ENCODE results near the gene DPH1.

The DPH1 gene

DNA sequence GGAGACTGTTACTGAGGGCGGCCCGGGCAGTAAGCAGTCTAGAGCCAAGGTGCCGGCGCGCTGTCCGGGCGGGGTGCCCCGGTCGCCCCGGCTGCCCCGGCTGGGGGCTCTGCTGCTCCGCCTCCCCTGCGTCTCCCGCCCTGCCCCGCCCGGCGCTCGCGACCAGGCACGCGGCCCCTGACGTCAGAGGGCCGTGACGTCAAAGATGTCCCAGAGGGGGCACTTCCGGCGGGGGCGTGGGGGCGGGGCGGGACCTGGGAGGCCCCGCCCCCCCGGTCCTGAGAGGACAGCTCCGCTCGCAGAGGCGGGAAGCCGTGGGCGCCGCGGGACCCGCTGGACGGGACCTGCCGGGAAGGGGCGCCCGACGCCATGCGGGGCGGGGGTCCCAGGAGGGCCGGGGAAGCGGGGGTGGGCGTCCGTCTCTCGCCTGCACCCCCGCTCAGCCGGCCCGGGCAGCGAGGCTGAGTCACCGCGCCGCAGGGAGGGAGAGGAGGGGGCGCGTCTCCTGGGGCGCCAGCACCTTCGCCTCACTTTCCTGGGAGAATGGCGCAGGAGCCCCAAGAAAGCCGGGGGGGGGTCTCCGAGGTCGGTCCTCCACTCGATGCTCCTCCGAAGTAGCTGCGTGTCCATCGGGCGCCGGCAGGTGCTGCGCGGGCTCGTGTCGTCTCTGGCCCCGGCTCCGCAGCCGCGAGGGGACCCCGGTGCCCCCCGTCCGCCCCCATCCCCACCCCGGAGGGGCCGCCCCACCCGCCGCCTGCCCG, 20.5 kb downstream of the DPH1 start:
- DNase-seq = peak; percentile 74

DNA sequence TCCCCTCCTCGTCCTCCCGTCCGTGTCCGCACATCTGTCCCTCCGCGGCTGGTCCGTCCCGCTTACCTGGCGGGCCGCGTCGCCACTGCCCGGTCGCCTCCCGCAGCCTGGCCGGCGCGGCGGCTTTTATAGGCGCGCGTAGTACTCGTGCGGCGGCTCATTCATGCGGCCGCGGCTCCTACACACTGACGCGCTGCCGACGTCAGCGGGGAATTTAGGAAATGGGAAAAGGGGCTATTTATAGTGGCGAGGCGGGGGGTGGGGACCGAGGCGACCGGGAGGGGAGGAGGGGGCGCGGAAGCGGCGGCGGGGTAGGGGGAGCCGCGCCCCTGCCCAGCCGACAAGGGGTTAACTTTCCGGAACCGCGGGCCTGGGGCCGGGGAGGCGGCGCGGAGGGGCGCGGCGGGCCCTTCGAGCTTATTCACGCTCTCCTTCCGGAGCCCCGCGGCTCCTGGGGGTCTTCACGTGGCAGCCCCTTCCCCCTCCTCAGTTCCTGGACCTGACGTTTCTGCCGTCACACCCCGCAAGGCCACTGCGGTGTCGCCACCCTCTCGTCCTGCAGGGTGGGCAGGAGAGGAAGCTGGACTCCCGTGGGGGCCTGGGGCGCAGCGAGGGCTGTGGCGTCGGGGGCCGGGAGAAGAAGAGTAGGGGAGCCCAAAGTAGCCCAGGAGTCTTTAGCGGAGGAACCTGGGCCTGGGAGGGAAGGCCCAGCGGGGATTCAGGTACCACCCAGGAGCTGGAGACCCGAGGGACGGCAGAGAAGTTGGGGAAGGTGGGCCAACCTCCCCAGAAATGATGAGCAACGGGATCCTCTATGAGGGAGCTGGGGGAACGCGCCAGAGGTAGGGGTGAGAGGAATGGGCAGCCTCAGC, 21.3 kb downstream of the DPH1 start:
- DNase-seq = peak; percentile 30

DNA sequence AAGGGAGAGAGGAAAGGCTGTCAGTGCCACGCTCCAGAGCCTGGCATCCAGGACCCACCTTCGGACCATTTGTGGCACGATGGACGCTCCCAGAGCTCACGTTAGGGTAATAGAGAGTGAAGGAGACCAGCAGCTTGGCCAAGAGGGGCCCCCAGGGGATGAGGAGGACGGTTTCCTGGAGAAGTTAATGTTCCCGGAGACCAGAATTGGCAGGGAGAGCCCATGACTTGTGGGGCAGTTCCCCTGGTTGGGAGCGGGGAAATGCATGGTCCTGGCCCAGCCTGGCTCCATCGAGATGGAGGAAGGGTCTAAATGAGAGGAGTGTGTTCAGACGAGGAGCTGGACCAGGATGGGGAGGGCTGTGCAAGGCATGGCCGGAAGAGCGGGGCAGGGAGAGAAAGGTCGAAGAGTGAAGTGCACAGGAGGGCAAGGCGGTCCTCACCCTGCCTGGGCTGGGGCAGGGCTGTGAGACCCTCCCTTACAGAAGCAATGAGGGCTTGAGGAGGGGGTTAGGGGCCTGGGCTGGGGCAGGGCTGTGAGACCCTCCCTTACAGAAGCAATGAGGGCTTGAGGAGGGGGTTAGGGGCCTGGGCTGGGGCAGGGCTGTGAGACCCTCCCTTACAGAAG, 22.1 kb downstream of the DPH1 start:
- no peak for DNase-seq

DNA sequence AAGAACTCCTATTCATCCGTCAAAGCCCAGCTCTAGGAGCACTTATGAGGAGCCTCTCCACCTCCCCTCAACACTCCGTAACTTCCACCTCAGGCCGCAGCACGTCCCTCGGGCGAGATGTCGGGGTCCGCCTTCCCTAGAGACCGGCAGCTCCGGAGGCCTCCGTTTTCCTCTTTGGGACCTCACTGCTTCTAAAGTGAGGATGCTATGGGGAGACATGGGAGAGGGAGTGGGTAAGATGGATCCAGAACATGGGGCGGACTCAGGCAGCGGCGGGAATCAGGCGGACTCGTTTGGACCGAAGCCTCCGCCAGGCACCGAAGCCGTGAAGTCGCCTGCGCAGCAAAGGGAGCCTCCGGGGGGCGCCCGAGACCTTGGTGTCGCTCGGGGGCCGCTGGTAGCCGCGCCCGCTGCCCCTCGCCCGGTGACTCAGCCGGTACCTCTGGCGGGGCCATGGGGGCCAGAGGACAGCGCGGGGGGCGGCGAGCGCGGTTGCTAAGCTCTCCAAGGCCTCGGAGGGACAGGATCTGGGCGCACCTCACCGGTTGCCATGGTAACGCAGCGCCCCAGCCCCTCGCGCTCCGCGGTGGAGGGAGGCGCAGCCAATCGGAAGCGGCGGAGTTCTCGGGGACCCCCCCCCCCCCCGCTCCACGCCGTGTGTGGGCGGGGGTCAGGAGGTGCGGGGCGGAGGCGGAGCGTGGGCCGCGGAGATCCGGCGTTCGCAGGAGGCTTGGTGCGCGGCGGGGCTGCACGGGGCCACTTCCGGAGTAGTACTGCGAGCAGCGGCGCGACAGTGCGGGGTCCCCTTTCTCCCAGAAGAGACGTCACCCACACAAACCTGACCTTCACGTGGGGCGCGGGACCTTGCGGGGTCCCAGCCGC, 23.7 kb downstream of the DPH1 start:
- DNase-seq = peak; percentile 54

DNA sequence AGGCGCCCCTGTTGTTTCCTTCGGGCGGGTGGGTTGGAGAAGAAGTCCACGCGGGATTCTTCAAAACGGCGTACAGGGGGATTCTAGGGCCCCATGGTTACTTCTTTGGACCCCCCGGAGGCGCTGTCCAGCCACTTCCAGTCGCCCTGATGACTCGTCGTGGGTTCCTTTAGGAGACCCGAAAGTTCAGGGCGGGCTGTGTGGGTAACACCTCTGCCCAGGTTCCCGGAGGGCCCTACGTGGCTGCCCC, 24.2 kb downstream of the DPH1 start:
- DNase-seq = no peak

DNA sequence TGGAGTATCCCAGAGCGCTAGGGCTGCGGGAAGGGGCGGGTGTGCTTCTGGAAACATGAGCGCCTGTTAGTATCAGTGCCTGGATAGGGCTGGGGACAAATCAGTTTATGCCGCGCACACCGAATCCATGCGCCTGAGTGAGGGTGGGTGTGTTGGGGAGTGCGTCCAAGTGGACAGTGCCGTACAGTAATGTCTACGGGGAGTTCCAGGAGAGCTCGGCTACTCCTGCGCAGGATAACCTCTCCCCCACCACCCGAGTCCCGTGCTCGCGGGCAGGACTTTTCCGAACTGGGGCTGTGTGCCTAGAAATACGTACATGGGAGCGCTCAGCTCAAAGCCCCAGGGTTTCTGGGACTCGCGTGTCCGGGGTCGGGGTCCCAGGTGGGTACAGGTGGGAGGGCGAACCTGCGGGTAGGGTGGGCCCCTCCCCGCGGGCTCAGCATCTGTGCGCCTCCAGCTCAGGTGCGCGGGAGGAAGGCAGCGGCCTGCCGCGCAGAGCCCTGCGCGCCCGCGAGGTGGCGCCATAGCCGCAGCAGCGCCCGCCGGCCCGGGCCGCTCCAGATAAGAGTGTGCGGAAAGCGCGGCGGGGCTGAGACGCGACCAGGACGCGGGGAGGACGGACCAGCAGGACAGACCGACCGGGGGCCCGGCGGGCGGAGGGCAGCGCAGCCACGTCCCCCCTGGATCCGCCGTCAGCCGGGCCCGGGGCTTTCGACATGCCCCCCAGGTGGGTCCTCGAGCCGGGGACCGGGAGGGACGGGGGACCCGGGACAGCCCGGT, 24.7 kb downstream of the DPH1 start, which contains the start of gene HIC1:
HIC1 (plus strand) TSS at position 592 of the 780 bp plus-strand sequence. CDS start 1,588 bp downstream, outside the sequence.
- DNase-seq = peak; percentile 37

DNA sequence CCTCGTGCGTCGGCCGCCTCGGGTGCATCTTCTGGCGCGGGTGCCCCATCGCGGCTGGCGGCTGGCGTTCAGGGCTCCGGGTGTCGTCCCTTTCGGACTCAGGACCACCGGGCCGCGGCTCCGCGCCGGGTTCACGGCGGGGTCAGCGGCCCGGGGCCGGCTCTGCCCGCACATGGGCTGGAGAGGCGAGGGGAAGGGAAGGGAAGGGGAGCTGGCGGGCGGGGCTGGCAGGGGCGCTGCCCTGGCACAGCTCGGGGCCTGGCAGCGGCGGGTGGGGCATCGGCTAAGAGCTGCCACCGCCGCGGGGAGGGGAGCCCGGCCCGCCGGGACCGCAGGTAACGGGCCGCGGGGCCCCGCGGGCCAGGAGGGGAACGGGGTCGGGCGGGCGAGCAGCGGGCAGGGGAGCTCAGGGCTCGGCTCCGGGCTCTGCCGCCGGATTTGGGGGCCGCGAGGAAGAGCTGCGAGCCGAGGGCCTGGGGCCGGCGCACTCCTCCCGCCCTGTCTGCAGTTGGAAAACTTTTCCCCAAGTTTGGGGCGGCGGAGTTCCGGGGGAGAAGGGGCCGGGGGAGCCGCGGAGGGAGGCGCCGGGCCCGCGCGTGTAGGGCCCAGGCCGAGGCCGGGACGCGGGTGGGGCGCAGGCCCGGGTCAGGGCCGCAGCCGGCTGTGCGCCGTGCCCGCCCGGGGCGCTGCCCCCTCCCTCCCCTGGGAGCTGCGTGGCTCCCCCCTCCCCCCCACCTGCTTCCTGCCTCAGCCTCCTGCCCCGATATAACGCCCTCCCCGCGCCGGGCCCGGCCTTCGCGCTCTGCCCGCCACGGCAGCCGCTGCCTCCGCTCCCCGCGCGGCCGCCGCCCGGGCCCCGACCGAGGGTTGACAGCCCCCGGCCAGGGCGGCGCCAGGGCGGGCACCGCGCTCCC, 25.6 kb downstream of the DPH1 start:
- DNase-seq = no peak

DNA sequence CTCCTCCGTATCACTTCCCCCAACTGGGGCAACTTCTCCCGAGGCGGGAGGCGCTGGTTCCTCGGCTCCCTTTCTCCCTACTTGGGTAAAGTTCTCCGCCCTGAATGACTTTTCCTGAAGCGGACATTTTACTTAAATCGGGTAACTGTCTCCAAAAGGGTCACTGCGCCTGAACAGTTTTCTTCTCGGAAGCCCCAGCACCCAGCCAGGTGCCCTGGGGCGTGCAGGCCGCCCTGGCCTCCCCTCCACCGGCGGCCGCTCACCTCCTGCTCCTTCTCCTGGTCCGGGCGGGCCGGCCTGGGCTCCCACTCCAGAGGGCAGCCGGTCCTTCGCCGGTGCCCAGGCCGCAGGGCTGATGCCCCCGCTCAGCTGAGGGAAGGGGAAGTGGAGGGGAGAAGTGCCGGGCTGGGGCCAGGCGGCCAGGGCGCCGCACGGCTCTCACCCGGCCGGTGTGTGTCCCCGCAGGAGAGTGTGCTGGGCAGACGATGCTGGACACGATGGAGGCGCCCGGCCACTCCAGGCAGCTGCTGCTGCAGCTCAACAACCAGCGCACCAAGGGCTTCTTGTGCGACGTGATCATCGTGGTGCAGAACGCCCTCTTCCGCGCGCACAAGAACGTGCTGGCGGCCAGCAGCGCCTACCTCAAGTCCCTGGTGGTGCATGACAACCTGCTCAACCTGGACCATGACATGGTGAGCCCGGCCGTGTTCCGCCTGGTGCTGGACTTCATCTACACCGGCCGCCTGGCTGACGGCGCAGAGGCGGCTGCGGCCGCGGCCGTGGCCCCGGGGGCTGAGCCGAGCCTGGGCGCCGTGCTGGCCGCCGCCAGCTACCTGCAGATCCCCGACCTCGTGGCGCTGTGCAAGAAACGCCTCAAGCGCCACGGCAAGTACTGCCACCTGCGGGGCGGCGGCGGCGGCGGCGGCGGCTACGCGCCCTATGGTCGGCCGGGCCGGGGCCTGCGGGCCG, 26.5 kb downstream of the DPH1 start:
- no peak for DNase-seq

DNA sequence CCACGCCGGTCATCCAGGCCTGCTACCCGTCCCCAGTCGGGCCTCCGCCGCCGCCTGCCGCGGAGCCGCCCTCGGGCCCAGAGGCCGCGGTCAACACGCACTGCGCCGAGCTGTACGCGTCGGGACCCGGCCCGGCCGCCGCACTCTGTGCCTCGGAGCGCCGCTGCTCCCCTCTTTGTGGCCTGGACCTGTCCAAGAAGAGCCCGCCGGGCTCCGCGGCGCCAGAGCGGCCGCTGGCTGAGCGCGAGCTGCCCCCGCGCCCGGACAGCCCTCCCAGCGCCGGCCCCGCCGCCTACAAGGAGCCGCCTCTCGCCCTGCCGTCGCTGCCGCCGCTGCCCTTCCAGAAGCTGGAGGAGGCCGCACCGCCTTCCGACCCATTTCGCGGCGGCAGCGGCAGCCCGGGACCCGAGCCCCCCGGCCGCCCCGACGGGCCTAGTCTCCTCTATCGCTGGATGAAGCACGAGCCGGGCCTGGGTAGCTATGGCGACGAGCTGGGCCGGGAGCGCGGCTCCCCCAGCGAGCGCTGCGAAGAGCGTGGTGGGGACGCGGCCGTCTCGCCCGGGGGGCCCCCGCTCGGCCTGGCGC, 27.3 kb downstream of the DPH1 start:
- DNase-seq = no peak

DNA sequence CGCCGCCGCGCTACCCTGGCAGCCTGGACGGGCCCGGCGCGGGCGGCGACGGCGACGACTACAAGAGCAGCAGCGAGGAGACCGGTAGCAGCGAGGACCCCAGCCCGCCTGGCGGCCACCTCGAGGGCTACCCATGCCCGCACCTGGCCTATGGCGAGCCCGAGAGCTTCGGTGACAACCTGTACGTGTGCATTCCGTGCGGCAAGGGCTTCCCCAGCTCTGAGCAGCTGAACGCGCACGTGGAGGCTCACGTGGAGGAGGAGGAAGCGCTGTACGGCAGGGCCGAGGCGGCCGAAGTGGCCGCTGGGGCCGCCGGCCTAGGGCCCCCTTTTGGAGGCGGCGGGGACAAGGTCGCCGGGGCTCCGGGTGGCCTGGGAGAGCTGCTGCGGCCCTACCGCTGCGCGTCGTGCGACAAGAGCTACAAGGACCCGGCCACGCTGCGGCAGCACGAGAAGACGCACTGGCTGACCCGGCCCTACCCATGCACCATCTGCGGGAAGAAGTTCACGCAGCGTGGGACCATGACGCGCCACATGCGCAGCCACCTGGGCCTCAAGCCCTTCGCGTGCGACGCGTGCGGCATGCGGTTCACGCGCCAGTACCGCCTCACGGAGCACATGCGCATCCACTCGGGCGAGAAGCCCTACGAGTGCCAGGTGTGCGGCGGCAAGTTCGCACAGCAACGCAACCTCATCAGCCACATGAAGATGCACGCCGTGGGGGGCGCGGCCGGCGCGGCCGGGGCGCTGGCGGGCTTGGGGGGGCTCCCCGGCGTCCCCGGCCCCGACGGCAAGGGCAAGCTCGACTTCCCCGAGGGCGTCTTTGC, 28.0 kb downstream of the DPH1 start:
- no peak for DNase-seq

DNA sequence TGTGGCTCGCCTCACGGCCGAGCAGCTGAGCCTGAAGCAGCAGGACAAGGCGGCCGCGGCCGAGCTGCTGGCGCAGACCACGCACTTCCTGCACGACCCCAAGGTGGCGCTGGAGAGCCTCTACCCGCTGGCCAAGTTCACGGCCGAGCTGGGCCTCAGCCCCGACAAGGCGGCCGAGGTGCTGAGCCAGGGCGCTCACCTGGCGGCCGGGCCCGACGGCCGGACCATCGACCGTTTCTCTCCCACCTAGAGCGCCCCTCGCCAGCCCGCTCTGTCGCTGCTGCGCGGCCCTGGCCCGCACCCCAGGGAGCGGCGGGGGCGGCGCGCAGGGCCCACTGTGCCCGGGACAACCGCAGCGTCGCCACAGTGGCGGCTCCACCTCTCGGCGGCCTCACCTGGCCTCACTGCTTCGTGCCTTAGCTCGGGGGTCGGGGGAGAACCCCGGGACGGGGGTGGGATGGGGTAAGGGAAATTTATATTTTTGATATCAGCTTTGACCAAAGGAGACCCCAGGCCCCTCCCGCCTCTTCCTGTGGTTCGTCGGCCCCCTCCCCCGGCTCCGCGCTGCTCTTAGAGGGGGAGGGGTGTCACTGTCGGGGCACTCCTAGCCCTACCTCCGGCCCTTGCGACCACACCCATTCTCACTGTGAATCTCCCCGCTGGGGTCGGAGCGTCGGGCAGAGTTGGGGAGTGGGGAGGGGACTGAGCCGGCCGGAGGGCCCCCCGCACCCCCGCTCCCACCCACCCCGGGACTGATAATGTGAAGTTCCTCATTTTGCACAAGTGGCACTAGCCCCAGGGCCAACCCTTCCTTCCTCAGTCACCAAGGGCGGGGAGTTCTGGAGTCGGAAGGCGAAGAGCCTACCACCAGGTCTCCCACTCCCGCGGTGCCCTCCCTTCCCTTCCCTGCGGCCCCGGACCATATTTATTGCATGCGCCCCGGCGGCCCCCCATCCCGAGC, 28.9 kb downstream of the DPH1 start:
- no peak for DNase-seq

DNA sequence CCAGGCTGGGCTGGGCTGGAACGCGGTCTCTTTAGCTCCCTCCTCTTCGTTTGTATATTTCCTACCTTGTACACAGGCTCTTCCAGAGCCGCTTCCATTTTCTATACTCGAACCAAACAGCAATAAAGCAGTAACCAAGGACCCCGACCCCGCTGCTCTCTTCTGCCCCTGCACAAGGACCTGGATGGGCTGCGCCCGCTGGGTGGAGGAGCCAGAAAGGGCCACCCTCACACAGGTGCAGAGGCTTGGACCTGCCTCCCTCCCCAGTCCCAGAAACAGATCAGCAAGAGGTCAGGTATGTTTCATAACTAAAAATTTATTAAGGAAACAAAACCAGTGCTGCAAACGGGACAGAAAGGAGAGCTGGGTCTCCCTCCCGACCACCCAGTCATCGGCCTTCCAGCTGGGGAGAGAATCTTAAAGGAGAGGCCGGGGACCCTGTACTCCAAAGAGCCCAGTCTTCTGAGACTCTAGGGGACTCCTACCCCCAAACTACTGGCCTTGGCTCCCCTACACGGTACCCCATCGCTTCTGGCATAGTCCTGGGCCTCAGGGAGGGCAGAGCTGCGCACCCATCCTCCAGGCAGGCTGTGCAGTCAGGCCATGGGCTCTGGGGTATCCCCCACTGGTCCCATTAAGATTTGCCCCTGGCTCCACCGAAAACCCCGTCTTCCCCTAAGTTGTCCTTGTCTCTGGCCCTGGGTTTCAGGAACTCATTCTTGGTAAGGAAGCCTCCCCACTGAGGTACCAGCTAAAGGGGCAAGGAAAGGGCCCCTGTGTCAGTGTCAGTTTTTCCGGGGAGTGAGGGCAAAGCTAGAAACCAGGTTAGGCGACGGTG, 29.8 kb downstream of the DPH1 start:
- no peak for DNase-seq

DNA sequence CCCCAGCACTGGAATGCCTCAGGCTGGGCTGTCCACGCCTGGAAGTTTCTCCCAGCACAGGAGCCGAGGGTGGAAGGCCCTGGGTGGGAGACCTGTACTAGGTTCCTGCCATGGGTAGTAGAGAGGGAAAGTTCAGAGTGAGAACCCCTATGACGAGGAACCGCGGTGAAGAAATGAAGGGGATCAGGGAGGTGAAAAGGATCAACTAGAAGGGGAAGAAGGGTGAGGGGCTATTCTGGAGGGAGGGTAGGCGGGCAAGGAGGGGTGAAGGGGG, 30.4 kb downstream of the DPH1 start:
- DNase-seq = no peak

DNA sequence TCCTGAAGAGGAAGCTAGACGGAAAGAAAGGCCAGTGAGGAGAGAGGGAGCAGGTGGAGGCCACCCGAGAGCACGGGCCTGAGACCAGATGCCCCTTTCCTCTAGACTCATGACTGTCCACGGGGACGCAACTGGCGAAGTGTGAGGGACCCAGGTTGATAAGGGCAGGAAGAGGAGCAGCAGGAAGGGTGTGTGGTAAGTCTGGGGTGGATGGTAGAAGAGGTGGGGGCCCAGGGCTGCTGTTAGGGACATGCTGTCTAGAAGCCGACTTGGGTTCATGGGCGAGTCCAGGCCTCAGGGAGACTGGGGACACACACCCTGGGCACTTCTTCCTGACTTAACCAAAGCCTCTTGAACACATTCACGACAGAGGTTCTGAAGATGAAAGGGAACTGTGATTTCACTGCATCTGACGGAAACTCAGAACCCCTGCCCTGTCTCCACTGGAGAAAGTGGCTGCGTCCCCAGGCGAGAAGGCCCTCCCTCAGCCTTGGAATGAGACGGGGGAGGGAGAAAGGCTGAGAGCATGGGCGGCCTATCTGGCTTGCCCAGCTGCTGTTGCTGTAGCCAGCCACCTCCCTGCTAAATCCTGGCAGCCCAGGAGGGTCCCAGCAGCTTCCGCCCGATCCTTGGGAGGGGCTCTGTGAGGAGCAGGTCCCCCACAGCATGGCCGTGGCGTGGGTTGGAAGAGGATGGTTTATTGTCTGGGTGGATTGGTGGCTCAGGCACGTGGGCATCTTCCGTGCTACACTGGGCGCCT, 30.9 kb downstream of the DPH1 start:
- DNase-seq = no peak

DNA sequence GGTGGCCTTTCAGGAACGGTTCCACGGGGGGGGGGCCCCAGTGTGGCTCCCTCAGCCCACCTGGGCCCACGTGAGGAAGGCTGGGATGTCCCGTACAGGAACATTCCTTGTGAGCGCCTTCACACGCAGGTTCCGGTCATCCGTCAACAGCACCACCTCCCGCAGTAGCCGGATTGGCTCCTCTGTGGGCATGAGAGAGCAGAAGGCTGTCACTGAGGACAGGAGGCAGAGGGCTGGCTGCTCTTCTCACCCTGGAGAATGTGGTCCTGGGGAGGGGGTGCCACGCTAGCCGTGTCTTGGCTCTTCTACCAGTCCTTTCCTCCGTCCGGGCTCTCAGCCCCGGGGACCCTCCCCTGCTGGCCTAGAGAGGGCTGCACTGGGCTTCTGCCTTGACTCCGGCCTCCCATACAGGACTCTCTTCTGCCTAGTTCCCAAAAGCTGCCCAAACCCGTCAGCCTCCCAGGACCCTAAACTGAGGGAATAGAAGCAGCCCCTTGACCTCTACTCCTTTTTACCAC, 31.5 kb downstream of the DPH1 start:
- no peak for DNase-seq

All from NCI-H1436 (cell line).